Measurements from ENCODE around the gene RRAD.

DNA sequence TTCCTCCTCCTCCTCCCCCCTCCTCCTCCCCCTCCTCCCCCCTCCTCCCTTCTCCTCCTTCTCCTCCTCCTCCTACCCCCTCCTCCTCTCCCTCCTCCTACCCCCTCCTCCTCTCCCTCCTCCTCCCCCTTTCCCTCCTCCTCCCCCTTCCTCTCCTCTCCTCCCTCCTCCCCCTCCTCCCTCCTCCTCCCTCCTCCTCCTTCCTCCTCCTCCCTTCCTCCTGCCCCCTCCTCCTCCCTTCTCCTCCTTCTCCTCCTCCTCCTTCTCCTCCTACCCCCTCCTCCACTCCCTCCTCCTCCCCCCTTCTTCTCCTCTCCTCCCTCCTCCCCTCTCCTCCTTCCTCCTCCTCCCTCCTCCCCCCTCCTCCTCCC, 51.7 kb downstream of the RRAD start:
- TF ChIP-seq EZH2phosphoT487 (IDR thresholded peaks at IDR 0.05; ENCODE audit: borderline replicate concordance, low read length): no peak
- TF ChIP-seq, protein P1, sequence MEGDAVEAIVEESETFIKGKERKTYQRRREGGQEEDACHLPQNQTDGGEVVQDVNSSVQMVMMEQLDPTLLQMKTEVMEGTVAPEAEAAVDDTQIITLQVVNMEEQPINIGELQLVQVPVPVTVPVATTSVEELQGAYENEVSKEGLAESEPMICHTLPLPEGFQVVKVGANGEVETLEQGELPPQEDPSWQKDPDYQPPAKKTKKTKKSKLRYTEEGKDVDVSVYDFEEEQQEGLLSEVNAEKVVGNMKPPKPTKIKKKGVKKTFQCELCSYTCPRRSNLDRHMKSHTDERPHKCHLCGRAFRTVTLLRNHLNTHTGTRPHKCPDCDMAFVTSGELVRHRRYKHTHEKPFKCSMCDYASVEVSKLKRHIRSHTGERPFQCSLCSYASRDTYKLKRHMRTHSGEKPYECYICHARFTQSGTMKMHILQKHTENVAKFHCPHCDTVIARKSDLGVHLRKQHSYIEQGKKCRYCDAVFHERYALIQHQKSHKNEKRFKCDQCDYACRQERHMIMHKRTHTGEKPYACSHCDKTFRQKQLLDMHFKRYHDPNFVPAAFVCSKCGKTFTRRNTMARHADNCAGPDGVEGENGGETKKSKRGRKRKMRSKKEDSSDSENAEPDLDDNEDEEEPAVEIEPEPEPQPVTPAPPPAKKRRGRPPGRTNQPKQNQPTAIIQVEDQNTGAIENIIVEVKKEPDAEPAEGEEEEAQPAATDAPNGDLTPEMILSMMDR (IDR thresholded peaks at IDR 0.05; ENCODE audit: low read depth, low read length, poor library complexity, severe bottlenecking): no peak

All from DOHH2 (cell line).